HEK293 (cell line): ENCODE measurements around the gene CORO1C.

Experiments
- CTCF ChIA-PET: fragments of 350-600 bp; formaldehyde crosslinking; extraction: SDS; loops from one replicate; lab custom pipeline; 2021; ENCODE audit warnings: antibody characterized with exemption; lab: Yijun Ruan, JAX
- POLR2A ChIA-PET: fragments of 300-600 bp; formaldehyde crosslinking; extraction: SDS; loops from one replicate; lab custom pipeline; 2020; ENCODE audit warnings: antibody characterized with exemption, inconsistent platforms; lab: Yijun Ruan, JAX
- H3K27ac ChIP-seq: fragments of 200-500 bp; sonication (Bioruptor generic); 2 replicates; pipeline ENCODE4 v1.5.1; 2014; ENCODE audit warnings: low read depth, low read length, control low read depth, inconsistent platforms; ENCODE audit errors: extremely low read depth
- H3K36me3 ChIP-seq, 2 experiments: fragments of 200-500 bp in 1 of 2; sonication (Bioruptor generic) in 1 of 2; 1 replicate in 1 of 2; 2 replicates in 1 of 2; pipeline ENCODE4 v1.5.1; 2014 to 2017; ENCODE audit warnings: inconsistent platforms in 2 of 2, low read length in 2 of 2; ENCODE audit not compliant: control insufficient read depth in 2 of 2, insufficient read depth in 1 of 2
- H3K4me1 ChIP-seq: fragments of 200-500 bp; sonication (Bioruptor generic); 2 replicates; pipeline ENCODE4 v1.5.1; 2014; ENCODE audit warnings: mild to moderate bottlenecking, low read length, inconsistent platforms; ENCODE audit not compliant: control insufficient read depth, insufficient read depth
- H3K4me3 ChIP-seq: 2 replicates; pipeline ENCODE4 v1.5.1; 2011; ENCODE audit warnings: low read depth, mild to moderate bottlenecking, control low read depth, low read length, moderate library complexity
- H3K9me3 ChIP-seq: fragments of 200-500 bp; sonication (Bioruptor generic); 2 replicates; pipeline ENCODE4 v1.5.1; 2014; ENCODE audit warnings: low read depth, low read length, inconsistent platforms; ENCODE audit not compliant: control insufficient read depth, insufficient read depth
- GLIS1 ChIP-seq: fragments of 450-650 bp; formaldehyde crosslinking; IDR thresholded peaks from 2 replicates; pipeline ENCODE4 v1.5.1; 2016; ENCODE audit warnings: missing biosample characterization, missing genetic modification characterization
- KLF17 ChIP-seq: fragments of 450-650 bp; formaldehyde crosslinking; IDR thresholded peaks from 2 replicates; pipeline ENCODE4 v1.5.1; 2016; ENCODE audit warnings: missing biosample characterization, missing genetic modification characterization
- KLF8 ChIP-seq: fragments of 450-650 bp; formaldehyde crosslinking; IDR thresholded peaks from 2 replicates; pipeline ENCODE4 v1.5.1; 2016; ENCODE audit warnings: missing biosample characterization, missing genetic modification characterization
- PRDM2 ChIP-seq: fragments of 450-650 bp; formaldehyde crosslinking; IDR thresholded peaks from 2 replicates; pipeline ENCODE4 v1.5.1; 2016; ENCODE audit warnings: missing biosample characterization, missing genetic modification characterization, borderline replicate concordance
- YY1 ChIP-seq: fragments of 450-650 bp; formaldehyde crosslinking; IDR thresholded peaks from 2 replicates; pipeline ENCODE4 v1.5.1; 2018; ENCODE audit warnings: missing biosample characterization, missing genetic modification characterization
- YY2 ChIP-seq: fragments of 450-650 bp; formaldehyde crosslinking; IDR thresholded peaks from 2 replicates; pipeline ENCODE4 v1.5.1; 2016; ENCODE audit warnings: missing biosample characterization, missing genetic modification characterization
- ZBTB11 ChIP-seq: fragments of 450-650 bp; formaldehyde crosslinking; conservative IDR thresholded peaks from 2 replicates; pipeline ENCODE4 v1.5.1; 2016; ENCODE audit warnings: low read depth, missing biosample characterization, missing genetic modification characterization
- ZBTB8A ChIP-seq: fragments of 450-650 bp; formaldehyde crosslinking; IDR thresholded peaks from 2 replicates; pipeline ENCODE4 v1.5.1; 2016; ENCODE audit warnings: missing biosample characterization, missing genetic modification characterization
- ZNF112 ChIP-seq: fragments of 450-650 bp; formaldehyde crosslinking; IDR thresholded peaks from 2 replicates; pipeline ENCODE4 v1.5.0; 2017; ENCODE audit warnings: missing biosample characterization, missing genetic modification characterization
- ZNF114 ChIP-seq: fragments of 450-650 bp; formaldehyde crosslinking; IDR thresholded peaks from 2 replicates; pipeline ENCODE4 v1.5.0; 2017; ENCODE audit warnings: missing biosample characterization, missing genetic modification characterization
- ZNF2 ChIP-seq: fragments of 450-650 bp; formaldehyde crosslinking; IDR thresholded peaks from 2 replicates; pipeline ENCODE4 v1.5.1; 2016; ENCODE audit warnings: missing biosample characterization, missing genetic modification characterization
- ZNF223 ChIP-seq: fragments of 450-650 bp; formaldehyde crosslinking; IDR thresholded peaks from 2 replicates; pipeline ENCODE4 v1.5.1; 2016; ENCODE audit warnings: missing biosample characterization, missing genetic modification characterization
- ZNF280D ChIP-seq: fragments of 450-650 bp; formaldehyde crosslinking; IDR thresholded peaks from 2 replicates; pipeline ENCODE4 v1.5.1; 2016; ENCODE audit warnings: missing biosample characterization, missing genetic modification characterization
- ZNF488 ChIP-seq: fragments of 450-650 bp; formaldehyde crosslinking; IDR thresholded peaks from 2 replicates; pipeline ENCODE4 v1.5.1; 2016; ENCODE audit warnings: missing biosample characterization, missing genetic modification characterization
- ZNF626 ChIP-seq: fragments of 450-650 bp; sonication (Bioruptor Pico); formaldehyde crosslinking; IDR thresholded peaks from 2 replicates; pipeline ENCODE4 v1.5.1; 2018; ENCODE audit warnings: missing biosample characterization, missing genetic modification characterization, inconsistent platforms

Gene CORO1C

GRCh38 chr12:108714866-108715265 is 16.5 kb downstream of the CORO1C start (continued):
- no peak for TF ChIP-seq ZNF2 (tag by site-specific recombination)
- no peak for TF ChIP-seq ZNF223 (tag by site-specific recombination)
- TF ChIP-seq, all 188 proteins: peak for 4

GRCh38 chr12:108713471-108713870 is 17.8 kb downstream of the CORO1C start:
- POLR2A ChIA-PET = interaction anchor here (1.0 kb wide), 1 partner anchor 15 kb away, joined by 3 read pairs; no protein-coding TSS in a partner anchor
- Histone ChIP-seq H3K4me3 (no peak overlapping the region), H3K9me3 (no peaks in the 10 kb centered on the region), H3K27ac (peak overlapping the region; percentile 7; the same call in 1 of the 2 replicates), H3K4me1 (peaks cover 10% of the 10 kb centered on the region), H3K36me3 (no peaks in the 10 kb centered on the region; a peak in 1 of 3 replicates)
- CTCF ChIA-PET = interaction anchor here (0.6 to 1.2 kb wide), 3 partner anchors 10 to 398 kb away, joined by 3 to 5 read pairs (median 3); no protein-coding TSS in a partner anchor
- TF ChIP-seq KLF17 (tag by site-specific recombination) (no peak), ZNF114 (tag by site-specific recombination) (no peak), KLF8 (tag by site-specific recombination) (no peak), GLIS1 (tag by site-specific recombination) (no peak), ZBTB11 (tag by site-specific recombination) (no peak), YY2 (no peak), ZNF223 (tag by site-specific recombination) (no peak), ZNF280D (tag by site-specific recombination) (no peak), ZNF626 (tag by site-specific recombination) (no peak), ZBTB8A (no peak), ZNF112 (tag by site-specific recombination) (no peak), ZNF488 (tag by site-specific recombination) (no peak), PRDM2 (tag by site-specific recombination) (no peak), YY1 (tag by site-specific recombination) (no peak)
